ENCODE data around the gene RNF19B. TPM values are rescaled to one million over a fixed set of nuclear protein-coding genes. Genes with fewer than 3 reads are reported as not detected.

Gene RNF19B
- 19.7 and 29.2 TPM in 2 replicates for total RNA-seq

GRCh38 chr1:32964461-32965250, at the start of gene RNF19B:
RNF19B (minus strand) TSS chr1:32964809; CDS start chr1:32964685, 124 bp downstream.

GRCh38 chr1:32900956-32901822, 63.4 kb downstream of the RNF19B start, which contains the start of gene TMEM54:
TMEM54 (minus strand) TSS chr1:32901389; CDS start chr1:32901238, 151 bp downstream.

Other genes starting within 250 kb of the RNF19B start
- gene YARS1, start 147.5 kb downstream of the RNF19B start, total RNA-seq: 84.2 and 100 TPM in 2 replicates
- gene S100PBP, start 147.2 kb downstream of the RNF19B start, total RNA-seq: 23.3 and 41.2 TPM in 2 replicates
- gene FNDC5, start 93.9 kb downstream of the RNF19B start, total RNA-seq: 0.19 and 0.27 TPM in 2 replicates
- gene HPCA, start 78.3 kb downstream of the RNF19B start, total RNA-seq: not detected in 2 replicates
- 39.2 and 46.5 TPM in 2 replicates for gene TMEM54, start 63.4 kb downstream of the RNF19B start, total RNA-seq
- gene AK2, start 72.1 kb upstream of the RNF19B start, total RNA-seq: 75.1 and 88.6 TPM in 2 replicates
- gene AZIN2, start 116.3 kb upstream of the RNF19B start, total RNA-seq: 1.8 and 2.8 TPM in 2 replicates
- gene TRIM62, start 217.2 kb upstream of the RNF19B start, total RNA-seq: 1.5 and 2.6 TPM in 2 replicates